H9 (cell line): ENCODE results near the gene CRACDL. TPM values are rescaled to one million over a fixed set of nuclear protein-coding genes. Genes with fewer than 3 reads are reported as not detected.

Source experiments
- DNase-seq: peaks from one replicate; pipeline ENCODE4 v3.0.0-alpha.2; 2017
- H2AFZ ChIP-seq: one replicate; pipeline ENCODE4 v1.6.1; 2013; ENCODE audit warnings: mild to moderate bottlenecking, low read length, control low read depth, moderate library complexity
- H2AK5ac ChIP-seq: 2 replicates; pipeline ENCODE4 v1.6.1; 2013; ENCODE audit warnings: low read length, control low read depth, mixed read lengths; ENCODE audit not compliant: insufficient read length
- H2BK120ac ChIP-seq: one replicate; pipeline ENCODE4 v1.6.1; 2013; ENCODE audit warnings: low read depth, mild to moderate bottlenecking, low read length, control low read depth, inconsistent platforms; ENCODE audit not compliant: poor library complexity, severe bottlenecking
- H2BK12ac ChIP-seq: 2 replicates; pipeline ENCODE4 v1.6.1; 2013; ENCODE audit warnings: low read length, control low read depth, mixed read lengths, low read depth; ENCODE audit not compliant: insufficient read length
- H2BK15ac ChIP-seq: 2 replicates; pipeline ENCODE4 v1.6.1; 2013; ENCODE audit warnings: low read depth, low read length, control low read depth
- H2BK20ac ChIP-seq: one replicate; pipeline ENCODE4 v1.6.1; 2013; ENCODE audit warnings: low read depth, mild to moderate bottlenecking, low read length, control low read depth, inconsistent platforms; ENCODE audit not compliant: poor library complexity, severe bottlenecking
- H2BK5ac ChIP-seq: 2 replicates; pipeline ENCODE4 v1.6.1; 2013; ENCODE audit warnings: low read length, control low read depth, mixed read lengths; ENCODE audit not compliant: insufficient read length
- H3K14ac ChIP-seq: 2 replicates; pipeline ENCODE4 v1.6.1; 2013; ENCODE audit warnings: low read length, control low read depth; ENCODE audit not compliant: insufficient read depth
- H3K18ac ChIP-seq: 2 replicates; pipeline ENCODE4 v1.6.1; 2013; ENCODE audit warnings: low read depth, mild to moderate bottlenecking, mixed read lengths, low read length, control low read depth; ENCODE audit not compliant: insufficient read length
- H3K23ac ChIP-seq: 2 replicates; pipeline ENCODE4 v1.6.1; 2013; ENCODE audit warnings: low read length, control low read depth, mixed read lengths, low read depth; ENCODE audit not compliant: insufficient read length
- H3K23me2 ChIP-seq: 2 replicates; pipeline ENCODE4 v1.6.1; 2013; ENCODE audit warnings: low read depth, mild to moderate bottlenecking, mixed read lengths, low read length, control low read depth; ENCODE audit not compliant: insufficient read length, poor library complexity, severe bottlenecking
- H3K27ac ChIP-seq: 2 replicates; pipeline ENCODE4 v1.5.1; 2013; ENCODE audit warnings: low read length, control low read depth, mixed read lengths, low read depth; ENCODE audit not compliant: insufficient read length
- H3K27me3 ChIP-seq: 2 replicates; pipeline ENCODE4 v1.6.1; 2013; ENCODE audit warnings: low read length, control low read depth, inconsistent platforms; ENCODE audit not compliant: insufficient read depth
- H3K4ac ChIP-seq: 2 replicates; pipeline ENCODE4 v1.6.1; 2013; ENCODE audit warnings: low read depth, mild to moderate bottlenecking, control low read depth, inconsistent platforms, low read length, moderate library complexity
- H3K4me1 ChIP-seq: 2 replicates; pipeline ENCODE4 v1.6.1; 2013; ENCODE audit warnings: low read length, control low read depth, inconsistent platforms; ENCODE audit not compliant: insufficient read depth
- H3K4me2 ChIP-seq: 2 replicates; pipeline ENCODE4 v1.6.1; 2013; ENCODE audit warnings: low read length, control low read depth, mixed read lengths; ENCODE audit not compliant: insufficient read length, insufficient read depth
- H3K56ac ChIP-seq: 2 replicates; pipeline ENCODE4 v1.6.1; 2013; ENCODE audit warnings: low read depth, mild to moderate bottlenecking, mixed read lengths, low read length, control low read depth; ENCODE audit not compliant: insufficient read length
- H3K79me1 ChIP-seq: 2 replicates; pipeline ENCODE4 v1.6.1; 2013; ENCODE audit warnings: low read depth, mild to moderate bottlenecking, moderate library complexity, low read length, control low read depth, inconsistent platforms; ENCODE audit not compliant: insufficient read depth, poor library complexity, severe bottlenecking
- H3K79me2 ChIP-seq: 2 replicates; pipeline ENCODE4 v1.6.1; 2013; ENCODE audit warnings: low read length, control low read depth, inconsistent platforms; ENCODE audit not compliant: insufficient read depth
- H3K9ac ChIP-seq: 2 replicates; pipeline ENCODE4 v1.6.1; 2013; ENCODE audit warnings: low read length, control low read depth, mixed read lengths; ENCODE audit not compliant: insufficient read length; ENCODE audit errors: extremely low read depth
- H3K9me3 ChIP-seq: one replicate; pipeline ENCODE4 v1.6.1; 2013; ENCODE audit warnings: low read depth, low read length, inconsistent platforms; ENCODE audit not compliant: control insufficient read depth
- H3T11ph ChIP-seq: one replicate; pipeline ENCODE4 v1.6.1; 2013; ENCODE audit warnings: mild to moderate bottlenecking, low read length, control low read depth, inconsistent platforms
- H4K20me1 ChIP-seq: one replicate; pipeline ENCODE4 v1.6.1; 2013; ENCODE audit not compliant: control insufficient read depth, insufficient read length, insufficient read depth
- H4K5ac ChIP-seq: 2 replicates; pipeline ENCODE4 v1.6.1; 2013; ENCODE audit warnings: low read depth, mild to moderate bottlenecking, mixed read lengths, low read length, control low read depth; ENCODE audit not compliant: insufficient read length
- H4K8ac ChIP-seq: replicated peaks from 2 replicates; pipeline ENCODE4 v1.6.1; 2013; ENCODE audit warnings: low read length, control low read depth, mixed read lengths, low read depth; ENCODE audit not compliant: insufficient read length
- H4K91ac ChIP-seq: 2 replicates; pipeline ENCODE4 v1.6.1; 2013; ENCODE audit warnings: low read depth, mild to moderate bottlenecking, moderate library complexity, mixed read lengths, low read length, control low read depth; ENCODE audit not compliant: insufficient read length
- H3K27ac Mint-ChIP-seq, 3 experiments: 2 replicates in 2 of 3; 3 replicates in 1 of 3; pipeline ENCODE4 v1.8.0; 2020 to 2021; ENCODE audit warnings: mixed read lengths in 3 of 3, mild to moderate bottlenecking in 1 of 3, moderate library complexity in 1 of 3
- H3K27me3 Mint-ChIP-seq: 2 replicates; pipeline ENCODE4 v1.8.0; 2021; ENCODE audit warnings: low read depth, mild to moderate bottlenecking, moderate library complexity, mixed read lengths
- H3K36me3 Mint-ChIP-seq, 3 experiments: 2 replicates in 2 of 3; 3 replicates in 1 of 3; pipeline ENCODE4 v1.8.0; 2020 to 2021; ENCODE audit warnings: low read depth in 3 of 3, mixed read lengths in 3 of 3; ENCODE audit not compliant: insufficient read depth in 1 of 3
- H3K4me1 Mint-ChIP-seq, 2 experiments: 2 replicates each; pipeline ENCODE4 v1.8.0; 2020; ENCODE audit warnings: mixed read lengths in 2 of 2
- H3K4me3 Mint-ChIP-seq, 2 experiments: 2 replicates in 1 of 2; 3 replicates in 1 of 2; pipeline ENCODE4 v1.8.0; 2020 to 2021; ENCODE audit warnings: mild to moderate bottlenecking in 2 of 2, mixed read lengths in 2 of 2, moderate library complexity in 1 of 2
- H3K9me3 Mint-ChIP-seq, 2 experiments: 2 replicates in 1 of 2; 3 replicates in 1 of 2; pipeline ENCODE4 v1.8.0; 2020; ENCODE audit warnings: mild to moderate bottlenecking in 2 of 2, mixed read lengths in 2 of 2, moderate library complexity in 1 of 2
- WGBS: extraction: QIAGEN DNeasy Blood & Tissue Kit; methylation state at CpG from one replicate; pipeline ENCODE4 v1.1.7; 2013; ENCODE audit warnings: missing lambda C conversion rate, low lambda C conversion rate, mixed read lengths; ENCODE audit not compliant: insufficient read length; ENCODE audit errors: extremely low coverage; 5-methylcytosine and 5-hydroxymethylcytosine counted together
- total RNA-seq: library from RNA; stranded (reverse); gene quantifications from 2 replicates; pipeline ENCODE4 v1.2.1, GENCODE V29; 2021
- TF ChIP-seq, protein P1 (sequence below): fragments of 200-600 bp; sonication (generic); conservative IDR thresholded peaks from 3 replicates; pipeline ENCODE4 v1.8.0; 2021; ENCODE audit warnings: antibody characterized with exemption, mild to moderate bottlenecking

Gene CRACDL
- total RNA-seq, 1 experiment from 2014 or later, result 0.48 TPM

DNA sequence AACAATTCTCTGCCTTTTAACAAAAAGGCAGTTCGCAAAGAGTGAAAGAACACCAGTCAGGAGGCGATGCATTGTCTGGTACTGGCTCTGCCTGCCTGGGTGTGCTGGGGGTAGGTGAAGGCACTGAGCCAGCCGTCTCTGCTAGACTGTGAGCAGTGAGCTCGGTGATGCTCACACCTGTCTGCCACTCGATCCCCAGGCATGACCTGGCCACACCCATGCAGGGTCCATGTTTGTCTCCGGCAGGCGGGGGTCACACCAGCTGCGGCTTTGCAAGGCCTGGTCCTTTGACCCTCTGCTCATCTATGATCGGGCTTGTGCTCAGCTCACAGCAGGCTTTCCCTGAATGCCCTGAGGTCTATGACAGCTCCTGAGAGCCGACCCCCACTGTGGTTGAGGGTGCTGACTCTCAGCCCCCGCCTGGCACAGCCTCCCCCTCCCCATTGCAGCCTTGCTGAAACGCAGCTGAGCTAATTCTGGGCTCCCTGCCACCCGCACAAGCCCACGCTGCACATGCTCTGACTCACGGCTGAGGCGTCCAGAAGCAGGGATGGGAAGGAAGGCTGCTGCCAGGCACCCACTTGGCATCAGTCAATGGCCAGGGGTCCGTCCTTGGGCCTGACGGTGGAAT, 23.7 kb downstream of the CRACDL start:
- H2AK5ac ChIP-seq, result no peak overlapping the region
- no peak overlapping the region for H2AFZ ChIP-seq
- H4K20me1 ChIP-seq, result no peaks in the 10 kb centered on the region
- no peak overlapping the region for H2BK15ac ChIP-seq
- H2BK12ac ChIP-seq, result no peak overlapping the region
- no CpG with 5 or more reads among the region's 18 CpGs for WGBS
- Mint-ChIP-seq H3K4me1 (peaks cover 20 to 30% of the 10 kb centered on the region in 2 experiments), H3K4me3 (no peak overlapping the region), H3K36me3 (no peaks in the 10 kb centered on the region), H3K27ac (no peak overlapping the region; a peak in 1 of 7 replicates), H3K27me3 (peaks cover 7% of the 10 kb centered on the region), H3K9me3 (no peaks in the 10 kb centered on the region; a peak in 1 of 5 replicates)
- no peak overlapping the region for H3K14ac ChIP-seq
- H3K56ac ChIP-seq, result no peak overlapping the region
- H2BK5ac ChIP-seq, result no peak overlapping the region
- H3K9me3 ChIP-seq, result no peaks in the 10 kb centered on the region
- H3T11ph ChIP-seq, result no peak overlapping the region
- H2BK20ac ChIP-seq, result no peak overlapping the region
- H3K79me1 ChIP-seq, result no peaks in the 10 kb centered on the region
- H4K8ac ChIP-seq, result no peak overlapping the region
- no peak overlapping the region for H3K27ac ChIP-seq
- no peaks in the 10 kb centered on the region for H3K23me2 ChIP-seq
- no peak overlapping the region for H3K23ac ChIP-seq
- H3K9ac ChIP-seq, result no peak overlapping the region
- no peaks in the 10 kb centered on the region for H3K79me2 ChIP-seq
- no peak overlapping the region for H4K91ac ChIP-seq
- no peaks in the 10 kb centered on the region for H3K4me1 ChIP-seq
- no peak overlapping the region for H4K5ac ChIP-seq
- H3K4me2 ChIP-seq, result no peak overlapping the region
- no peak overlapping the region for H3K18ac ChIP-seq
- no peak overlapping the region for H2BK120ac ChIP-seq
- H3K27me3 ChIP-seq, result no peaks in the 10 kb centered on the region
- TF ChIP-seq, protein P1, sequence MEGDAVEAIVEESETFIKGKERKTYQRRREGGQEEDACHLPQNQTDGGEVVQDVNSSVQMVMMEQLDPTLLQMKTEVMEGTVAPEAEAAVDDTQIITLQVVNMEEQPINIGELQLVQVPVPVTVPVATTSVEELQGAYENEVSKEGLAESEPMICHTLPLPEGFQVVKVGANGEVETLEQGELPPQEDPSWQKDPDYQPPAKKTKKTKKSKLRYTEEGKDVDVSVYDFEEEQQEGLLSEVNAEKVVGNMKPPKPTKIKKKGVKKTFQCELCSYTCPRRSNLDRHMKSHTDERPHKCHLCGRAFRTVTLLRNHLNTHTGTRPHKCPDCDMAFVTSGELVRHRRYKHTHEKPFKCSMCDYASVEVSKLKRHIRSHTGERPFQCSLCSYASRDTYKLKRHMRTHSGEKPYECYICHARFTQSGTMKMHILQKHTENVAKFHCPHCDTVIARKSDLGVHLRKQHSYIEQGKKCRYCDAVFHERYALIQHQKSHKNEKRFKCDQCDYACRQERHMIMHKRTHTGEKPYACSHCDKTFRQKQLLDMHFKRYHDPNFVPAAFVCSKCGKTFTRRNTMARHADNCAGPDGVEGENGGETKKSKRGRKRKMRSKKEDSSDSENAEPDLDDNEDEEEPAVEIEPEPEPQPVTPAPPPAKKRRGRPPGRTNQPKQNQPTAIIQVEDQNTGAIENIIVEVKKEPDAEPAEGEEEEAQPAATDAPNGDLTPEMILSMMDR, result no peak
- DNase-seq, result peak; percentile 26
- no peak overlapping the region for H3K4ac ChIP-seq
